Embryonic facial prominence (tissue), 1 donor: ENCODE results near the gene SPIN1.

Experiments
- DNase-seq: peaks from one replicate; pipeline ENCODE4 v3.0.0-alpha.2; 2016; ENCODE audit errors: extremely low spot score

The SPIN1 gene

GRCh38 chr9:88436379-88436778 lies 48.1 kb downstream of the SPIN1 start:
- no peak for DNase-seq

- no peak for DNase-seq
Observed at GRCh38 chr9:88437210-88438146, 49.2 kb downstream of the SPIN1 start.

GRCh38 chr9:88438811-88439210 lies 50.6 kb downstream of the SPIN1 start:
- no peak for DNase-seq

- no peak for DNase-seq
Observed at GRCh38 chr9:88441301-88442007, 53.2 kb downstream of the SPIN1 start.

GRCh38 chr9:88443480-88444113 lies 55.4 kb downstream of the SPIN1 start:
- DNase-seq = no peak

- DNase-seq = no peak
Observed at GRCh38 chr9:88446728-88447127, 58.5 kb downstream of the SPIN1 start.

GRCh38 chr9:88447431-88447830 lies 59.2 kb downstream of the SPIN1 start:
- DNase-seq = no peak

GRCh38 chr9:88451160-88451559 lies 62.9 kb downstream of the SPIN1 start:
- DNase-seq = no peak

GRCh38 chr9:88458716-88459465 lies 70.6 kb downstream of the SPIN1 start:
- DNase-seq = no peak

- no peak for DNase-seq
Observed at GRCh38 chr9:88460587-88461332, 72.5 kb downstream of the SPIN1 start.

- DNase-seq = no peak
Observed at GRCh38 chr9:88462191-88462590, 73.9 kb downstream of the SPIN1 start.

GRCh38 chr9:88464851-88465250 lies 76.6 kb downstream of the SPIN1 start:
- no peak for DNase-seq

GRCh38 chr9:88468226-88468625 lies 80.0 kb downstream of the SPIN1 start:
- DNase-seq = no peak

- DNase-seq = no peak
Observed at GRCh38 chr9:88476491-88477271, 88.4 kb downstream of the SPIN1 start.

GRCh38 chr9:88477300-88477751 lies 89.1 kb downstream of the SPIN1 start:
- DNase-seq = no peak

- DNase-seq = no peak
Observed at GRCh38 chr9:88478246-88478645, 90.0 kb downstream of the SPIN1 start.

- DNase-seq = no peak
Observed at GRCh38 chr9:88481933-88482332, 93.7 kb downstream of the SPIN1 start.

GRCh38 chr9:88488166-88488565 lies 99.9 kb downstream of the SPIN1 start:
- no peak for DNase-seq

- no peak for DNase-seq
Observed at GRCh38 chr9:88494983-88495721, 106.9 kb downstream of the SPIN1 start.
